ENCODE results near the gene RGS3.

GRCh38 chr9:113573046-113573958 lies 109.8 kb downstream of the RGS3 start:
- no peak for TF ChIP-seq CTCF (IDR thresholded peaks at IDR 0.05)
- TF ChIP-seq POLR2A (IDR thresholded peaks at IDR 0.05) = no peak
